BE2C (cell line): ENCODE results near the gene PPFIBP2.

Experiments used
- DNase-seq: peaks from one replicate; pipeline ENCODE4 v3.0.0-alpha.2; 2020
- H3K27me3 ChIP-seq: fragments of 250-450 bp; sonication (Bioruptor Pico); 2 replicates; pipeline ENCODE4 v1.5.1; 2020; ENCODE audit warnings: mild to moderate bottlenecking
- H3K36me3 ChIP-seq: fragments of 250-450 bp; sonication (Bioruptor Pico); 2 replicates; pipeline ENCODE4 v1.5.1; 2020; ENCODE audit warnings: mild to moderate bottlenecking
- H3K4me1 ChIP-seq: fragments of 250-450 bp; sonication (Bioruptor Pico); 2 replicates; pipeline ENCODE4 v1.5.1; 2020
- H3K4me3 ChIP-seq: 2 replicates; pipeline ENCODE4 v1.5.1; 2011; ENCODE audit warnings: low read depth, low read length
- H3K9me3 ChIP-seq: fragments of 250-450 bp; sonication (Bioruptor Pico); 2 replicates; pipeline ENCODE4 v1.5.1; 2020
- CTCF ChIP-seq: IDR thresholded peaks from 2 replicates; pipeline ENCODE4 v1.5.1; 2012; ENCODE audit warnings: mild to moderate bottlenecking, low read depth, low read length

The PPFIBP2 gene

GRCh38 chr11:7567311-7567710, 53.5 kb downstream of the PPFIBP2 start:
- no peaks in the 10 kb centered on the region for H3K36me3 ChIP-seq
- TF ChIP-seq CTCF = no peak
- DNase-seq = no peak
- no peak overlapping the region for H3K4me3 ChIP-seq
- no peaks in the 10 kb centered on the region for H3K9me3 ChIP-seq
- peaks cover 8% of the 10 kb centered on the region for H3K4me1 ChIP-seq
- H3K27me3 ChIP-seq = no peaks in the 10 kb centered on the region

GRCh38 chr11:7569044-7569443, 55.2 kb downstream of the PPFIBP2 start:
- no peak for DNase-seq
- Histone ChIP-seq H3K27me3 (no peaks in the 10 kb centered on the region), H3K4me1 (peaks cover 5% of the 10 kb centered on the region), H3K4me3 (no peak overlapping the region), H3K36me3 (no peaks in the 10 kb centered on the region), H3K9me3 (no peaks in the 10 kb centered on the region)
- TF ChIP-seq CTCF = no peak

GRCh38 chr11:7570241-7570640, 56.4 kb downstream of the PPFIBP2 start:
- Histone ChIP-seq H3K4me3 (no peak overlapping the region), H3K4me1 (peaks cover 5% of the 10 kb centered on the region), H3K27me3 (no peaks in the 10 kb centered on the region), H3K9me3 (no peaks in the 10 kb centered on the region), H3K36me3 (no peaks in the 10 kb centered on the region)
- no peak for DNase-seq
- no peak for TF ChIP-seq CTCF

GRCh38 chr11:7570938-7571521, 57.2 kb downstream of the PPFIBP2 start:
- no peak overlapping the region for H3K4me3 ChIP-seq
- no peak for DNase-seq
- no peaks in the 10 kb centered on the region for H3K27me3 ChIP-seq
- TF ChIP-seq CTCF = no peak
- no peaks in the 10 kb centered on the region for H3K36me3 ChIP-seq
- peaks cover 7% of the 10 kb centered on the region for H3K4me1 ChIP-seq
- no peaks in the 10 kb centered on the region for H3K9me3 ChIP-seq

- peak; percentile 83 for TF ChIP-seq CTCF
- H3K4me1 ChIP-seq = peaks cover 13% of the 10 kb centered on the region
These were observed 57.8 kb downstream of the PPFIBP2 start for GRCh38 chr11:7571640-7572000.

GRCh38 chr11:7572001-7572712, 58.4 kb downstream of the PPFIBP2 start:
- DNase-seq = no peak
- TF ChIP-seq CTCF = no peak
- Histone ChIP-seq H3K4me3 (no peak overlapping the region), H3K4me1 (peaks cover 18% of the 10 kb centered on the region), H3K36me3 (no peaks in the 10 kb centered on the region), H3K9me3 (no peaks in the 10 kb centered on the region), H3K27me3 (no peaks in the 10 kb centered on the region)

More at GRCh38 chr11:7571640-7572000, 57.8 kb downstream of the PPFIBP2 start:
- H3K27me3 ChIP-seq = no peaks in the 10 kb centered on the region
- peak; percentile 62 for DNase-seq
- no peaks in the 10 kb centered on the region for H3K9me3 ChIP-seq
- H3K4me3 ChIP-seq = no peak overlapping the region
- no peaks in the 10 kb centered on the region for H3K36me3 ChIP-seq
